GM19324 (cell line): Measurements from ENCODE around the gene KCNQ1.

Experiments
- ATAC-seq: cut with Tn5 transposase; IDR thresholded peaks from one replicate; pipeline ENCODE4 v1.9.1; 2021; ENCODE audit warnings: mild to moderate bottlenecking, moderate library complexity; ENCODE audit not compliant: unreplicated experiment, low FRiP score

Gene KCNQ1

DNA sequence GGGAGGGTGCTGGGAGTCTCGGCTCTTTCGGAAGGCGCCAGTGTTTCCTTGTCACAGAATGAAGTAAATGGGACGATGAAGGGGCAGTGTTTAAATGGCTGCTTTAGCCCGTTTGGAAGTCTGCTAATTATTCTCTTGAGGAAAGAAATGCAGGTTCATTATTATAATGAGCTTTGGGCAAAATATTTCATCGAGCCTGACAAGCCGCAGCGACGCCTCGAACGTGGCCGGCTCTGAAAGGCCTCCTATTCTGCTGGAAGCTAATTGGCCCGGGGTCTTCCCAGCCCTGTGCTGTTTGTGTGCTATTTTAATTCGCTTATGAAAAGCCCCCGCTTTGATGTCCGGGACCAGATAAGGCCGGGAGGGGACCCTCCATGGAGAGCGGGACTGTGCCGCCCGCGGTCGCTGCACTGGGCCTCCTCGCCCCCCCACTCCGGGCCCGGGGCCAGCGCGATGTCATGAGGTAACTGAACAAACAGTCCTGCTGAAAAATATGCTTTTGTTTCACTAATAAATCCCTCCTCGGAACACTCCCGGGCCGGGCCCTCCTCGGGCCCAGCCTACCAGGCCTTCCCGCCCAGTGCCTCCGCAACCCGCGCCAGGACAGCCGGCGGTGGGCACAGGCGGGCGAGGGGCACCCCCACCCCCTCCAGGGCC is 362.3 kb downstream of the KCNQ1 start:
- no peak for ATAC-seq

DNA sequence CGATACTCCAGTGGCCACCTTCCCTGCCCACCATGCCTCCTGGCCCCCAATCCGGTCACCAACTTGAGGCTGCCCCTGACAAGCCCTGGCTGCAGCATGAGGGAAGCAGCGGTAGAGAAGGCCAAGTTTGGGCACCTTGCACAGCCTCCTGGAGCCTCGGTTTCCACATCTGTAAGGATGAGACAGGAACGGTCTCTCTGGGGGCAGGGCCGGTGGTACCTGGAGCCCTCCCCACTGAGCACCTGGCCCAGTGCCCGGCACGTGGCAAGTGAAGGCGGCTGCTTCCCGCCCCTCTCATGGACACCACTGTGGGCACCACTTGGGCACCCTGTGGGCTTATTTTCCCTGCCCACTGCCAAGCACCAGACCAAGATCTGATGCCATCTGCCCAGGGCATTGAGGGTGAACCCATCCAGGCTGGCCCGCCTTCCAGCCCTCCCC is 363.0 kb downstream of the KCNQ1 start:
- ATAC-seq = no peak

- no peak for ATAC-seq
Measured at GRCh38 chr11:2808850-2809846, 364.3 kb downstream of the KCNQ1 start.

GRCh38 chr11:2809854-2810253 is 365.0 kb downstream of the KCNQ1 start:
- ATAC-seq = no peak

DNA sequence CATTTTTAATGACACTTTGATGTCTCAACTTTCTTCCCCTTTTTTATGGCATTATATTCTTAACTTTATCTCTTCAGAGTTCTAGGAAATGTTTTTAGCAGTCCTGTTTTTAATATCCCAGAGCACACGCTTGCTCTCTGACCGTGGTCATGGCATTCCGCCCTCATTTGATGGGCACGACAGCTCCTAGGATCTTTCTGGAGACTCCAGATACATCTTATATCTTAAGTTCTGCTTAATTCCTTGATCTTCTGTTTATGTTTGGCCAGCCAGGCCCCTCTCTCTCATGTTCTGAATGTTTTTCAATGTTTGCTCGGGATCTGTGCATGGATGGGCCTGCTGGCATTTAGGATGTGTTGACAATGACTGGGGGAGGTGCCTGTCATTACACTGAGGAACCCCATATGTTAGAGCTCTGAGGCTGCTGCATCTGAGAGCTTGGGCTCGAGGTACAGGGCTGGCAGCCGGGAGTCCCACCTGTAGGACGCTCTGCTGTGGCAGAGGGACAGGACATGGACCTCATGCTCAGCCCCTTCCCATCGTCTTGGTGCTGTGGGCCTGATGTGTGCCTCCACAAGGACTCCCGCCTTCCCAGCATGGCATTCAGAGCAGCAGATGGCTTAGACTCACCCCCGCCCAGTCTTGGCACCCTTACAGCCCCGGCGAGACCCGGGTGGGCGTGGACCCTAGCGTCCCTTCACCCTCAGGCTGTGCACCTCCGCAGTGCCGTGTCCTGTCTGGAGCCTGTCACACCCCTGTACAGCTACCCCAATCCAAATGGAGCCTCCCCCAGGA is 365.8 kb downstream of the KCNQ1 start:
- no peak for ATAC-seq

GRCh38 chr11:2811206-2812091 is 366.6 kb downstream of the KCNQ1 start:
- no peak for ATAC-seq

- ATAC-seq = no peak
Measured at GRCh38 chr11:2812371-2812991, 367.7 kb downstream of the KCNQ1 start.

GRCh38 chr11:2813141-2813908 is 368.5 kb downstream of the KCNQ1 start:
- ATAC-seq = no peak

- ATAC-seq = no peak
Measured at GRCh38 chr11:2813968-2814367, 369.2 kb downstream of the KCNQ1 start.

- ATAC-seq = no peak
Measured at GRCh38 chr11:2814751-2815150, 369.9 kb downstream of the KCNQ1 start.

GRCh38 chr11:2815762-2816496 is 371.1 kb downstream of the KCNQ1 start:
- no peak for ATAC-seq

DNA sequence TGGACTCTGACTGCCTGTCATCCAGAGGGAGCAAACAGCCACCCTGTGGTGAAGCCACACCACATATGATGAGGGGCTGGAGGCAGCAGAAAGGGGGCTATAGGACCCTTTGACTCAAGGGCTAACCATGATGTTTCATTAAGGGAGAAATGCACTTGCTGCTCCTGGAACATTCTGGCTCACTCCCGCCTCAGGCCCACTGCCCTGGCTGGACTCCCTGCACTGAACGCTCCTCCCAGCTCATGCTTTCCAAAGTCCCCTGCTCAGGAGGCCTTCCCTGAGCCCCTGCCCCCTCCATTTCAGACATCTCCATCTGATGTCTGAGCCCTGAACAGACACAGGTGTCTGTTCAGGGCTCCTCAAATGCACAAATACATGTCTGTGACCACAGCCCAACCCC is 371.7 kb downstream of the KCNQ1 start:
- ATAC-seq = no peak

- no peak for ATAC-seq
Measured at GRCh38 chr11:2816941-2817421, 372.2 kb downstream of the KCNQ1 start.

DNA sequence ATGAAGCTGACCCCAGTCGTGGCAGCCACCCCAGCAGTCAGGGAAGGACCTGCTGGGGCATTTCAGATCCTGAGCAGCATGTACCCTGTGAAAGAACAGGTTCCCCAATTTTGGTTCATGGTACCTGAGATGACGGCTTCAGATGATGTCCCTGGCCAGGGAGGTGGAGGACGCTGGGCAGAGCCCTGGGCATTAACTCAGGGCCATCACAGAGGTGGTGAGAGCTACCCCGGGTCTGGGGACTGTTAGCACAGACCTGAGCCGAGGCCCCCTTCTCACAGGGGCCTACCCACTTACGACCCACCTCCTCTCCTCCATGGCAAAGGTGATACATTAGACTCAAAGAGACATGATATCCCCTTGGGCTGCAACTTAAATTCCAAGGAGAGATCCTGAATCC is 372.6 kb downstream of the KCNQ1 start:
- ATAC-seq = no peak

- no peak for ATAC-seq
Measured at GRCh38 chr11:2818021-2818420, 373.2 kb downstream of the KCNQ1 start.

GRCh38 chr11:2818503-2818902 is 373.7 kb downstream of the KCNQ1 start:
- no peak for ATAC-seq

DNA sequence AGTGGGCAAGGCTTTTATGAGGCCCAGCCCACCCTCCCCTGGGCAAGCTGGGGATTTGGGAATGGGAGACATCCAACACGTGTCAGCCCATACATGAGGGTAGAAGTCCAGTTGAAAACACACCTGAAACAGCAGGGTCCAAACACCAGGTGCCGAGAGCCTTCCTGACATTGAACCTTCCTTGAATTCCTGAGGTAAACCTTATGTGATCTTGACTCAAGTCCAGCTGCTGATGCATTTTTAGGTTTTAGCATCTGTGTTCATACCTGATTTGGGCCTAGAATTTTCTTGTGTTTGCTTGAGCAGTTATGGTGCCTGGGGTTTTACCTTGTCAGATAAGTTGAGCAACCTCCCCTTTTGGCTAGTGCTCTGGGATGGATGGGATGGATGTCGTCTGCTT is 374.5 kb downstream of the KCNQ1 start:
- no peak for ATAC-seq

GRCh38 chr11:2820976-2821375 is 376.2 kb downstream of the KCNQ1 start:
- ATAC-seq = no peak
